Endothelial cell (in vitro differentiated cells): ENCODE results near the gene MED9. TPM values are rescaled to one million over a fixed set of nuclear protein-coding genes. Genes with fewer than 3 reads are reported as not detected.
"Not testable (repeated sequence)": the region's sequence is repeated elsewhere in the genome, so short reads cannot be mapped to it uniquely, and the experiment has no call there.

Source experiments
- DNase-seq: peaks from one replicate; pipeline ENCODE4 v3.0.0; 2021; ENCODE audit warnings: low spot score
- H3K27ac Mint-ChIP-seq: one replicate; pipeline ENCODE4 v1.8.0; 2021; ENCODE audit warnings: mixed read lengths, inconsistent platforms; ENCODE audit not compliant: unreplicated experiment
- H3K27me3 Mint-ChIP-seq: one replicate; pipeline ENCODE4 v1.8.0; 2021; ENCODE audit warnings: mild to moderate bottlenecking, moderate library complexity, mixed read lengths, inconsistent platforms; ENCODE audit not compliant: unreplicated experiment
- H3K36me3 Mint-ChIP-seq: one replicate; pipeline ENCODE4 v1.8.0; 2021; ENCODE audit warnings: mild to moderate bottlenecking, low read depth, mixed read lengths, inconsistent platforms; ENCODE audit not compliant: unreplicated experiment
- H3K4me1 Mint-ChIP-seq: one replicate; pipeline ENCODE4 v1.8.0; 2021; ENCODE audit warnings: mild to moderate bottlenecking, mixed read lengths, inconsistent platforms; ENCODE audit not compliant: unreplicated experiment
- H3K4me3 Mint-ChIP-seq: one replicate; pipeline ENCODE4 v1.8.0; 2021; ENCODE audit warnings: mild to moderate bottlenecking, mixed read lengths, inconsistent platforms; ENCODE audit not compliant: unreplicated experiment
- H3K9me3 Mint-ChIP-seq: one replicate; pipeline ENCODE4 v1.8.0; 2021; ENCODE audit warnings: mixed read lengths, inconsistent platforms; ENCODE audit not compliant: unreplicated experiment
- CTCF ChIP-seq: fragments of 200-600 bp; sonication (generic); IDR thresholded peaks from one replicate; pipeline ENCODE4 v1.5.0; 2021; ENCODE audit warnings: antibody characterized with exemption; ENCODE audit not compliant: unreplicated experiment
- total RNA-seq: library from RNA; stranded (reverse); fragmentation: NEBNext Ultra II Directional; extraction: Animal tissue kit (Norgen Biotek cat#: 25700); gene quantifications from one replicate; pipeline ENCODE4 v1.2.1, GENCODE V29; 2021; ENCODE audit not compliant: unreplicated experiment

MED9 gene
- total RNA-seq, 1 donor from 2014 or later: 14.2 TPM

GRCh38 chr17:17485420-17485819, 8.6 kb downstream of the MED9 start:
- peaks cover 10% of the 10 kb centered on the region for H3K4me1 Mint-ChIP-seq
- no peak for TF ChIP-seq CTCF
- DNase-seq: no peak
- H3K27ac Mint-ChIP-seq: no peak overlapping the region
- peaks cover 18% of the 10 kb centered on the region for H3K36me3 Mint-ChIP-seq
- peaks cover 6% of the 10 kb centered on the region for H3K27me3 Mint-ChIP-seq
- no peaks in the 10 kb centered on the region for H3K9me3 Mint-ChIP-seq
- H3K4me3 Mint-ChIP-seq: peak overlapping the region; percentile 57

- peaks cover 18% of the 10 kb centered on the region for H3K36me3 Mint-ChIP-seq
- not testable (repeated sequence) for H3K27me3 Mint-ChIP-seq, H3K27ac Mint-ChIP-seq, DNase-seq, H3K4me1 Mint-ChIP-seq, H3K9me3 Mint-ChIP-seq, H3K4me3 Mint-ChIP-seq
Observed at GRCh38 chr17:17486416-17486815, 9.6 kb downstream of the MED9 start.

- Mint-ChIP-seq H3K27me3 (peaks cover 6% of the 10 kb centered on the region), H3K36me3 (peaks cover 30% of the 10 kb centered on the region), H3K9me3 (no peaks in the 10 kb centered on the region), H3K4me3 (no peak overlapping the region), H3K4me1 (peaks cover 8% of the 10 kb centered on the region), H3K27ac (no peak overlapping the region)
- no peak for DNase-seq
- no peak for TF ChIP-seq CTCF
Observed at GRCh38 chr17:17487998-17488397, 11.2 kb downstream of the MED9 start.

- peaks cover 6% of the 10 kb centered on the region for H3K4me1 Mint-ChIP-seq
- peaks cover 23% of the 10 kb centered on the region for H3K36me3 Mint-ChIP-seq
- no peak for TF ChIP-seq CTCF
- no peak overlapping the region for H3K4me3 Mint-ChIP-seq
- H3K27me3 Mint-ChIP-seq: peaks cover 10% of the 10 kb centered on the region
- no peak for DNase-seq
- H3K9me3 Mint-ChIP-seq: no peaks in the 10 kb centered on the region
- H3K27ac Mint-ChIP-seq: no peak overlapping the region
Observed at GRCh38 chr17:17491031-17491471, 14.3 kb downstream of the MED9 start.

GRCh38 chr17:17491546-17491988, 14.8 kb downstream of the MED9 start:
- H3K27me3 Mint-ChIP-seq: peaks cover 10% of the 10 kb centered on the region
- H3K4me3 Mint-ChIP-seq: no peak overlapping the region
- no peak for DNase-seq
- peaks cover 23% of the 10 kb centered on the region for H3K36me3 Mint-ChIP-seq
- TF ChIP-seq CTCF: no peak
- no peak overlapping the region for H3K27ac Mint-ChIP-seq
- H3K9me3 Mint-ChIP-seq: no peaks in the 10 kb centered on the region
- H3K4me1 Mint-ChIP-seq: peaks cover 6% of the 10 kb centered on the region
